ENCODE measurements around the gene OR6C2.
"Not testable (repeated sequence)": the region's sequence is repeated elsewhere in the genome, so short reads cannot be mapped to it uniquely, and the experiment has no call there.

OR6C2 gene

GRCh38 chr12:55479136-55479535 lies 35.3 kb downstream of the OR6C2 start:
- DNase-seq = not testable (repeated sequence)

GRCh38 chr12:55484284-55484683 lies 40.4 kb downstream of the OR6C2 start:
- DNase-seq = not testable (repeated sequence)

GRCh38 chr12:55492078-55492477 lies 48.2 kb downstream of the OR6C2 start, which contains the start of gene OR6C68:
Gene OR6C68, plus strand, starts transcription at chr12:55492378. Its CDS starts 0 bp downstream, at chr12:55492378.
- DNase-seq = no peak

DNA sequence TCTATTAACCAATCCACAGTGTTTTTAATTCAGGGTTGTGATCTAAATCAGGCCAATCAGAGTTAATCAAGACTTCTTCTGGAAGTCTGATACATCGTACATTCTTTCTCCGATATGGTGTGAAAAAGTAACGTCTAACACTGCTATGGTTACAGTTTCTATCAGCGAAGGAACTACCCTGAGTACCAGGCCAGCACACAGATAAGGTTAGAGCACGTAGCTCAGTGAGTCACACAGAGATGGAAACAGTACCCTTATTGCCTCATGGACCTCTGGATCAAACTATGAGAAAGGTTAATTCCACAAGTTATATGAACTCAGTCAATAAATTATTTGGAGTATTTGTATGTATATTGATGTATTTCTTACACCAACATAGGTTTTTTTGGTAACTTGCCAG lies 51.6 kb downstream of the OR6C2 start:
- DNase-seq = no peak

DNA sequence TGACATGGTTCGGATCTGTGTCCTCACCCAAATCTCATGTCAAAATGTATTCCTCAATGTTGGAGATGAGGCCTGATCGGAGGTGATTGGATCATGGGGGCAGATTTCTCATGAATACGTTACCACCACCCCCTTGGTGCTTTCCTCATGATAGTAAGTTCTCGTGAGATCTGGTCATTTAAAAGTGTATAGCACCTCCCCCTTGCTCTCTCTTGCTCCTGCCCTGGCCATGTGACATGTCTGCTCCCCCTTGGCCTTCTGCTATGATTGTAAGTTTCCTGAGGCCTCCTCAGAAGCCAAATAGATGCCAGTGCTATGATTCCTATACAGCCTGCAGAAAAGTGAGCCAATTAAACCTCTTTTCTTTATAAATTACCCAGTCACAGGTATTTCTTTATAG lies 55.4 kb downstream of the OR6C2 start:
- no peak for DNase-seq

DNA sequence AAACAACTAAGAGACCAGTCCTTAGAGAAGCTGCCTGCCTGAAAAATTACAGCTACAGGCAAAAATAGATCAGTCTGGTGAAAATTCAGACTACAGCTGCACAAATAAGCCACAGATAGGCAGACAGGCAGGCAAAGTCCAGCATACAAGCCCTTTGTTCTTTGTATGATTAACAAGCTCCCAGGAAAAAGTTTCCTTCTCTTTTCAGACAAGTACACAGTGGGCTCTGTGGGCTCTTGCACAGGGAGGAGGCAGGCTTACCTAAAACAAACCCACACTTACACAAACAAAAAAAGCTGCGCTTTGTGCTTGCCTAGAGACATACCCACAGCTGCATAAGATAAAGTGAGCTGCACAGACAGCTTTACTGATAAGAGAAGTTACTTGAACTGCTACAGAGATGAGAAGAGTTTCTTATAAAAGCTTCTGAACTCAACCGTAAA lies 56.0 kb downstream of the OR6C2 start:
- DNase-seq = no peak

DNA sequence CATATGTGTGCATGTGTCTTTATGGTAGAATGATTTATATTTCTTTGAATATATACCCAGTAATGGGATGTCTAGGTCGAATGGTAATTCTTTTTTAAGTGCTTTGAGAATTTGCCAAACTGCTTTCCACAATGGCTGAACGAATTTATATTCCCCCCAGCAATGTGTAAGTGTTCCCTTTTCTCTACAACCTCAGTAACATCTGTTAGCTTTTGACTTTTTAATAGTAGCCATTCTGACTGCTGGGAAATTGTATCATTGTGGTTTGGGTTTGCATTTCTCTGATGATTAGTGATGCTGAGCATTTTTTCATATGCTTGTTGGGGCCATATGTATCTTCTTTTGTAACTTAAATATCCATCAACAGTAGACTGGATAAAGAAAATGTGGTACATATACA lies 57.7 kb downstream of the OR6C2 start:
- DNase-seq = no peak

Measured in CD4-positive, alpha-beta T cell treated with Interleukin-6 for 4 hours (primary cell).